BE2C (cell line): Measurements from ENCODE around the gene ITGA6.

ENCODE experiments used
- DNase-seq: peaks from one replicate; pipeline ENCODE4 v3.0.0-alpha.2; 2020
- H3K27me3 ChIP-seq: fragments of 250-450 bp; sonication (Bioruptor Pico); 2 replicates; pipeline ENCODE4 v1.5.1; 2020; ENCODE audit warnings: mild to moderate bottlenecking
- H3K36me3 ChIP-seq: fragments of 250-450 bp; sonication (Bioruptor Pico); 2 replicates; pipeline ENCODE4 v1.5.1; 2020; ENCODE audit warnings: mild to moderate bottlenecking
- H3K4me1 ChIP-seq: fragments of 250-450 bp; sonication (Bioruptor Pico); 2 replicates; pipeline ENCODE4 v1.5.1; 2020
- H3K4me3 ChIP-seq: 2 replicates; pipeline ENCODE4 v1.5.1; 2011; ENCODE audit warnings: low read depth, low read length
- H3K9me3 ChIP-seq: fragments of 250-450 bp; sonication (Bioruptor Pico); 2 replicates; pipeline ENCODE4 v1.5.1; 2020
- CTCF ChIP-seq: IDR thresholded peaks from 2 replicates; pipeline ENCODE4 v1.5.1; 2012; ENCODE audit warnings: mild to moderate bottlenecking, low read depth, low read length

ITGA6 gene

GRCh38 chr2:172448544-172449267, 21.3 kb downstream of the ITGA6 start:
- Histone ChIP-seq H3K4me1 (no peaks in the 10 kb centered on the region), H3K4me3 (no peak overlapping the region), H3K9me3 (no peaks in the 10 kb centered on the region), H3K36me3 (no peaks in the 10 kb centered on the region), H3K27me3 (no peaks in the 10 kb centered on the region)
- no peak for DNase-seq
- no peak for TF ChIP-seq CTCF

GRCh38 chr2:172449911-172450550, 22.6 kb downstream of the ITGA6 start:
- TF ChIP-seq CTCF = no peak
- no peaks in the 10 kb centered on the region for H3K4me1 ChIP-seq
- no peak overlapping the region for H3K4me3 ChIP-seq
- H3K27me3 ChIP-seq = no peaks in the 10 kb centered on the region
- no peaks in the 10 kb centered on the region for H3K9me3 ChIP-seq
- no peak for DNase-seq
- no peaks in the 10 kb centered on the region for H3K36me3 ChIP-seq

GRCh38 chr2:172451923-172452322, 24.5 kb downstream of the ITGA6 start:
- DNase-seq = no peak
- no peaks in the 10 kb centered on the region for H3K9me3 ChIP-seq
- H3K4me3 ChIP-seq = no peak overlapping the region
- H3K4me1 ChIP-seq = no peaks in the 10 kb centered on the region
- TF ChIP-seq CTCF = no peak
- no peaks in the 10 kb centered on the region for H3K36me3 ChIP-seq
- H3K27me3 ChIP-seq = no peaks in the 10 kb centered on the region

GRCh38 chr2:172452845-172453244, 25.5 kb downstream of the ITGA6 start:
- Histone ChIP-seq H3K4me3 (no peak overlapping the region), H3K4me1 (no peaks in the 10 kb centered on the region), H3K9me3 (no peaks in the 10 kb centered on the region), H3K27me3 (no peaks in the 10 kb centered on the region), H3K36me3 (no peaks in the 10 kb centered on the region)
- TF ChIP-seq CTCF = no peak
- no peak for DNase-seq

- Histone ChIP-seq H3K9me3 (no peaks in the 10 kb centered on the region), H3K4me3 (no peak overlapping the region), H3K27me3 (no peaks in the 10 kb centered on the region), H3K4me1 (no peaks in the 10 kb centered on the region), H3K36me3 (no peaks in the 10 kb centered on the region)
- DNase-seq = no peak
- no peak for TF ChIP-seq CTCF
Measured at GRCh38 chr2:172454404-172455120, 27.2 kb downstream of the ITGA6 start.

GRCh38 chr2:172455121-172455515, 27.7 kb downstream of the ITGA6 start:
- Histone ChIP-seq H3K36me3 (no peaks in the 10 kb centered on the region), H3K27me3 (no peaks in the 10 kb centered on the region), H3K9me3 (no peaks in the 10 kb centered on the region), H3K4me1 (no peaks in the 10 kb centered on the region), H3K4me3 (no peak overlapping the region)
- DNase-seq = no peak
- no peak for TF ChIP-seq CTCF
